Activated T-cell treated with anti-CD3 and anti-CD28 coated beads, Interleukin-2, amount 50 U/mL, for 1 hour (primary cell): ENCODE data around the gene CDKN2A.

Source experiments
- DNase-seq: peaks from one replicate; pipeline ENCODE4 v3.0.0-alpha.2; 2020

CDKN2A gene

DNA sequence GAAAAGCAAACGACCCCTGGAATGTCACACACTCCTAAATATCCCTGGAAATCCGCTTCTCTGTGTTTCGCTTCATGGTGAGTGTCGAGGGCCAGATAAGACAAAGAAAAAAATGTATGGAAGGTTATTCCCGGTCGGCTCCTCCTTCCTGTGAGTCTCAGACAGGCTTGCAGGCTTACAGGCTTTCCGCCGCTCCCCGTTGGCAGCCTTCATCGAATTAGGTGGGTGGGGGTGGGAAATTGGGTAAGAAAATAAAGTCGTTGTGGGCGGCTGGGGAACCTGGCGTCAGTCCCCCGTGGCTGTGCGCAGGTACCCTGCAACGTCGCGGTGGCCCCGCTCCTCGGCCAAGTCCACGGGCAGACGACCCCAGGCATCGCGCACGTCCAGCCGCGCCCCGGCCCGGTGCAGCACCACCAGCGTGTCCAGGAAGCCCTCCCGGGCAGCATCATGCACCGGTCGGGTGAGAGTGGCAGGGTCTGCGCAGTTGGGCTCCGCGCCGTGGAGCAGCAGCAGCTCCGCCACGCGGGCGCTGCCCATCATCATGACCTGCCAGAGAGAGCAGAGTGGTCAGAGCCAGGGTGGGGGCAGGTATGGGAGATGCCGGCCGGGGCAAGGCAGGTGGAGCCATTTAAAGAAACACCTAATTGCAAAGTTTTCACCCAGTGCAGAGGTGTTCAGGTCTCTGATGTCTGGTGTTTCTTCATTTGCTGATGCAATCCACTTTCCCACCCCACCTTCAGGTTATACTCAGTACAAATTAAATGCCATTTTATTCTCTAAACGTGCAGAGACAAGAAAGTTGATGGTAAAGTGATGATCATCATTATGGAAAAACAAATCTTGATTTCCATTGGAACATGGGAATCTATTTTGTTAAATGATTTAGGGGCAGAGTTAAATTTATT lies 11.8 kb upstream of the CDKN2A start:
- no peak for DNase-seq

DNA sequence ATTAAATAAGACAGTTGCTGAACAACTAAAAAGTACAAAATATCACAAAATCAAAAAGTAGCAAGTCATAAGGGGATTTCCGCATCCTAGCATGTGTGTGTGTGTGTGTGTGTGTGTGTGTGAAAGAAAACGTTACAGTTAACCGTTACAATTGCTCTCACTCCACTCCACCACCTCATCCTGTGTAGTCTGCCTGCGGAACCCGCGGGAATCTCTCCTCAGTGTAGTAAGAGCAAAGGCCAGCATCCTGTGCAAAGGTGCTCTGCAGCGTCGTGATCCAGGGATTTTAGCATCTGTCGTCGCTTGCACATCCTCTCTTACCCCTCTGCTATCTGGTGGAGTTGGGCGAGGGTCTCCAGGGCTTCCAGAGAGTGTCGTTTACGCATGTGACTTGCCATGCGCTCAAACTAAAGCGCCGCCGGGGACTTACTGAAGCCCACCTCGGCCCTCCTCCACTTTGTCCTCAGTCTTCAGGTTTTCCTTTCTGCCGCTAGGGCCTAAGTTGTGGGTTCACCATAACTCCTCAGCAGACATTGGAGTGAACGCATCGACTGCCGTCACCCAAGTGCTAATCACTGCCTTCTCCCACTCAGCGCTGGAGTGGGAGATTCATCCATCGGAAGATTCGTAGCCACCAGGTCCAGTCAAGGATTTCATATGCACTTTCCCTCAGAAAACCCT lies 11.0 kb upstream of the CDKN2A start:
- DNase-seq: no peak

DNA sequence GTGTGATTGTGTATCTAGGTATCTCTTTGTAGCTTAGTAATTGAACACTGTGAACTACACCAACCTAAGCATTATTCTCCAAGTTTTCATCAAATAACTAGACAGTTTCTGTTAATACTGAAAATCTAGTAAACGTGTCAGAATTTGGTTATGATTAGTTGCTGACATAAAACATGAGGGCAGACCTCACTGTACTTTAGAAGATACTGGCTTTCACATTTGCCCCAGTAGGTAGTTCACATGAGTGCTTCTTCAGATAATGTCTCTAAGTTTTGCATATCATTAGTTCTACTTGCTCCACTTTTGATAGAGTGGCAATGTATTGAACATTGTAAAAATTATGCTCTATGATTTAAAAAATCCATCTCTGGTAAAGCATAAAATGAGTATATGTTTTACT lies 7.8 kb upstream of the CDKN2A start:
- no peak for DNase-seq

DNA sequence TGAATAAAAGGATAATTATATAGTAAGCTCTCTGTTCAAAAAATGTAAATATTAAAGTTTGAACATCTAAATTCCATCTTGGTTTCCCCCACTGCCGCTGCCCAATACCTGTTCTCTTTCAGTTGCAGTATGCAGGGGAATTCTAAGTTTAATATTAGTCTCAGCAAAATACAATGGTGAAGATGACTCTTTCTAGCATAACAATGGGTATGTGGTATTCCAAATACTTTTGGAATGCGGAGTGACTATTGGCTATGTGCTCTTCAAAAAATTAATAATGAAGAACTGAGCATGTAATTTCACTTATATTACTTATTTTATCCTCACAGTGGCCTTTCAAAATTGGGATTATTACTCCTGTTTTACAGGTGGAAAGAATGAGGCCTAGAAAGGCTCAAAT lies 3.8 kb upstream of the CDKN2A start:
- no peak for DNase-seq

DNA sequence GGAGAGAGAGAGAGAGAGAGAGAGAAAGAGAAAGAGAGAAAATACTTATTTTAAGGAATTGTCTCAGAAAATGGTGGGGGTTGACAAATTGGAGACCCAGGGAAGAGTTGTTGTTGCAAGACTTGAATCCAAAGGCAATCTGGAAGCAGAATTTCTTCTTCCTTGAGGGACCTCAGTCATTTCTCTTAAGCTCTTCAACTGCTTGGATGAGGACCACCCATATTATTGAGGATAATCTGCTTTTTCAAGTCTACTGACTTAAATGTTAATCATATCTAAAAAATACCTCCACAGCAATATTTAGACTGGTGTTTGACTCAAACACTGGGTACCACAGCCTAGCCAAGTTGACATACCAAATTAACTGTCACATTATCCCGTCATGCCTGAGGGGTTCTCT lies 3.3 kb upstream of the CDKN2A start:
- no peak for DNase-seq

DNA sequence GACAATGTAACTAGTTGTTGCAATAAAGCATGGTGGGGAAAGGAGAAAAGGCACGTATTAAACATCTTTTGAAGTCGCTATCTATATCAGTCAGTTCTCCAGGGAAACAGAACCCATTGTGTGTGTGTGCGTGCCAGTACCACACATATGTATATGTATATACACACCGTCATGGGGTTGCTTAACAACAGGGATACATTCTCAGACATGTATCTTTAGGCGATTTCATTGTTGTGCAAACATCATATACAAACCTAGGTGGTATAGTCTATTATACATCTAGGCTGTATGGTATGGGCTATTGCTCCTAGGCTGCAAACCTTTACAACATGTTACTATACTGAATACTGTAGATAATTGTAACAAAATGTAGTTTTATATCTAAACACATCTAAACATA lies 2.7 kb upstream of the CDKN2A start:
- DNase-seq: no peak

DNA sequence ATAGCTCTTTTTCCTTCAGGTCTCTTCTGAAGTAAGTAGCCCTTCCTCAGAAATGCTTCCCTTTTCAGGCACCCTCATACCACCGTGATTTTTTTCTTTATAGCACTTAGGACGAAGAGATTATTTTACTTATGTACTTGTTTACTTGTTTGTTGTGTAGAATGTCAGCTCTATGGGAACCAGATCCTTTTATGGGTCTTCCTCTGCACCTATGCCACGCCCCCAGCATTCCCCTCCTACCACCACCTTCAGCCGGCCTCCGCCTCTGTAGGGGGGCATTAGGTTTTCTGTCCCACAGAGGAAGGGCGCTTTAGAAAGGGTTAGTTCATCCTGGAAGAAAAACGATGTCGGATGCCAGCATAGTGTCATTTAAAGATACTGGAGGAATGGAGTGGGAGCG lies 2.2 kb upstream of the CDKN2A start:
- no peak for DNase-seq

DNA sequence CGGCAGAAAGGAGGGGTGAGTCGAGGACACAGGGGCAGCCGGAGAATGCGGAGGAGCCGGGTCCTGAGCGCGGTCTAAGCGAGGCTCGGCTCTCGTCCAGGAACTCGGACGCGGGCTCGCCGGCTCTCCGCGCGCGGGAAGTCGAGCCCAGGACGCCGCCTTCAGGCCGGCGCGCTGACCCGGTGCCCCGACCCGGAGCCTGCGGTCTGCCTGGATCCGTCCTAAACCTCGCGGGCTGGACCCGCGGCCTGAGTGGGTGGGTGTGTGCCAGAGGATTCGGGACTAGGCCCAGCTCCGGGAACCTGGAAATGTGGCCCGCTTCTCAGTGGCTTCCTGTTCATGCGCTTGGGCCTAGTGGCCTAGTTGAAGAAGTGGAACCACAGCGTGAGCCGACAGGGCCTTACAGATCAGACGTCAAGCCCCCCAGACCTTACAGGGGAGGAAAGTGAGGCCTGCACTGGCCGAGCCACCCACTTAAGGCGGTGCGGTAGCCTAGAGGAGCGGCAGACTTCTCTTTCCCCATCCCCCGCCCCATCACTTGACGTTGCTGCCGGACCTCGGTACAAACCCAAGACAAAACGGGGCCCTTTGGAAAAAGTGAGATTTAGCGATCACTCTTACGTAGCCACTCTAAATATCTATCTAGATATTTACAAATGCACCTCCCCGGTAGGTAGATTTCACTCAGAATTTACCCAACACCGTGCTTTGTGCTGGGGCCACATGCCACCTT lies 1.6 kb upstream of the CDKN2A start:
- DNase-seq: peak; percentile 34

DNA sequence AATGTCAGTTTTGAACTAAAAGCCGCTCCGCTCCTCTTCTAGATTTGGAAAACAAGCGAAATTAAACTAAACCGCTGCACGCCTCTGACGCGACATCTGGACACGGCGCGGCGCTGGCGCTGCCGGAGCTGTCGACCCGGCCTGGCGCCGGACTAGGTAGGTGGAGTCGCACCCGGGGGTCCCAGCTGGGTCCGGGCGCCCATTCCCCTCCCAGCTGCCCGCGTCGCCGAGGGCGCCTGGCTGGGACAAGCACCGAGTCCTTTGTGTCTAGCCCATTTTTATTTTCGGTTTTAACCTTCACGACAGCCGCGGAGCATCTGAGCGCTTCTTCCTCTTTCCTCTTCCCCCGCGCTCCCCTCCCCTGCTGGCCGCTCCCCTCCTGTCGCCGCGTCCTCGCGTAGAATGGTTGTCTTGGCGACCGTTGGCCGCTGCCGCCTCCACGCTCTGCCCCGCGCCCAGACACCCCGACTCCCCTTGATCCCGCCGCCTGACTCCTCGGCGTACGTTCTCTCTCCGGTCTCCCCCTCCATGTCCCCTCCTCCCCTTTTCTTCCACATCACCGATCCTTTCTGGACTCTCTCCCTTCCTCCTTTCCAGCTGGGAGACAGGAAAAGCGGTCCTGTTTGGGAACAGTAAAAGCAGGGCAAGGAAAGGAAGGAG lies 944 bp upstream of the CDKN2A start:
- peak; percentile 68 for DNase-seq

DNA sequence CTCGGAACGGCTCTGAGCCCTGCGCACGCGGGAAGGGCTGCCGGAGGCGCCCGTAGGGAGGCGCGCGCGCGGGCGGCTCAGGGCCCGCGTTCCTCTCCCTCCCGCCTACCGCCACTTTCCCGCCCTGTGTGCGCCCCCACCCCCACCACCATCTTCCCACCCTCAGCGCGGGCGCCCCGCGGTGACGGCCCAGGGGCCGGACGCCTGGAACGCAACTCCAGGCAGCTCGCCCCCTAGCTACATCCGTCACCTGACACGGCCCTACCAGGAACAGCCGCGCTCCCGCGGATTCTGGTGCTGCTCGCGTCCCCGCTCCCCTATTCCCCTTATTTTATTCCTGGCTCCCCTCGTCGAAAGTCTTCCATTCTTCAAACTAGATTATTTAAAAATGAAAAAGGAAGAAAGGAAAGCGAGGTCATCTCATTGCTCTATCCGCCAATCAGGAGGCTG lies 389 bp upstream of the CDKN2A start, which contains the start of gene CDKN2B-AS1:
Gene CDKN2B-AS1 (plus strand): TSS at position 236 of the 450 bp plus-strand sequence.
- DNase-seq: peak; percentile 54

DNA sequence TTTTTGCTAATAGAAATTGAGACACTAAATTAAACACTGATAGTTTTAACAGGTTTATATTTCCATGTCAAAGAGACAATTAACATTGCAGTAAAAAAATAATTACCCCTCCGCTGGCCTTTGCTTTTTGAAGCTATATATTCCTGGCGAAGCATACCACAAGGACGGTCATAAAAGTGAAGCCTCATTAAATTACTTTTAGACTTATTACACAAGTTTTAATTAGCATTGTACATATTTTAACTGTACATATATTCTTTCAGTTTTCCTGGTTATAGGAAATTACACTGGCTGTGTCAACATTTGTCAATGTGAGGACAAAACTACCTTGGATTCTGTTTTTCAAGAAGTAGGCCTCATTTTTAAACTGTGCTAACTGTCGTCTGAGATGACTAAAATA lies 1.2 kb downstream of the CDKN2A start:
- DNase-seq: no peak

DNA sequence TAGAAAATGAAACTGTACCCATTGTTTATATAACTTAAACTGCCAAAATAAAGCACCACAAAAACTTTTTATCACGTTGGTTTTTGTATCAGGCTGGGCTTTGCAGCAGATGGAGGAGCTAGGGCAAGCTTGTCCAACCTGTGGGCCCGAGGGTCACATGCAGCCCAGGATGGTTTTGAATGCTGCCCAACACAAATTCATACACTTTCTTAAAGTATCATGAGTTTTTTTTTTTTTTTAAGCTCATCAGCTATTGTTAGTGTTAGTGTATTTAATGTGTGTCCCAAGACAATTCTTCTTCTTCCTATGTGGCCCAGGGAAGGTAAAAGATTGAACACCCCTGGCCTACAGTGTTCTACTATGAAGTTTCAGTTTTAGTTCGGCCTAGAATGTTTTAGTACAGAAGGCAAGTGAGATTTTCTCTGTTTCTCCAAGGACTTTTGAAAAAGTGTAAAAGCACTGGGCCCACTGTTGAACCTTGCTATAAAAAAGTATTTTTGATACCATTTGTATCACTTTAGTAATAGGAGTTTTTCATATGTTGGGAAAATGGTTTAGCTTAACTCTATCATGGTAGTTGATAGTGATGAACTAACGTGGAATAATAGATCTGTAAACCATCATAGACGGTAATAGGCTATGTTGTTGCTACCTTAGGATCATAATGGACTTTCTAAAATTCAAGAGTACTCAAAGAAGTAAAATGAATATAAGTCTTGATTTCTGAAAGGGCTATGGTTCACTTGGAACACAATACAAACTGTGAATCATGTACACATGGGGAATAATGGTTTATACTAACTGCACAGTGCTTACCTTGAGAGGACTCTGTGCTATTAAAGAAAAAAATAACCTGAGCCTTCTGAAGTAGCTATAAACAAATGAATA lies 2.9 kb downstream of the CDKN2A start:
- no peak for DNase-seq

DNA sequence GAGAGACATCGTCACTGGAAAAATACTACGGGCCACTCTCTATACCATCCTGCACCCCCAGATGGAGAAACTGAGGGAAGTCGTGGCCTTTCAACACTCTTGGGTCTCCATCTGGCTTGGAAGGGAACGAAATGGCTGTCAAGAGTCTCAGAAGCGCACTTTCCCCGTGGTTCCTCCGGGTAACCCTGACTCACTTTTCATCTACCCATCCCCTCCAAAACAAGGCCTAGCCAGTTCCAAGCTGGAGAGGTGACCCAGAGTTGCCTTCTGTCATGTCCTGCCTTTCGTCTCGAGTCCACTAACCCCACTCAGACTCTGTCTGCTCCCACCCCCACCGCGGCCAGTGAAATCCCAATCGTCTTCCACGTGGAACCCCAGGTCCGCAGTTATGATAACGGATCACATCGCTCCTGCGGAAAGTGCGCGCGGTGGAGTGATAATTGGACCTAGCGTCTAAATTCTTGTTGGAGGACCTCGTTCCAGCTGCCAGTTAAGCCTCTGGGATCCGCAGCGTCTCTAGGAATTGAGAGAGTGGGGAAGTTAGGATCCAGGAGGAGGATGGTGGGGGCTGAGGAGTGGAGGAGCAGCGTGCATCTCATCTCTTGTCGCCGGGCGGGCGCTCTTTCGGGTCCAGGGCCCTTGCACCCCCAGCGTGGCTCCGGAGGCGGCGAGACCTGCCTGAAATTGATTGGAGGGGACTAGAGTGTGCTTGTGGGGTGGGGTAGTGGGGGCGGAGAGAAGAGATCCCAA lies 4.6 kb downstream of the CDKN2A start:
- no peak for DNase-seq

DNA sequence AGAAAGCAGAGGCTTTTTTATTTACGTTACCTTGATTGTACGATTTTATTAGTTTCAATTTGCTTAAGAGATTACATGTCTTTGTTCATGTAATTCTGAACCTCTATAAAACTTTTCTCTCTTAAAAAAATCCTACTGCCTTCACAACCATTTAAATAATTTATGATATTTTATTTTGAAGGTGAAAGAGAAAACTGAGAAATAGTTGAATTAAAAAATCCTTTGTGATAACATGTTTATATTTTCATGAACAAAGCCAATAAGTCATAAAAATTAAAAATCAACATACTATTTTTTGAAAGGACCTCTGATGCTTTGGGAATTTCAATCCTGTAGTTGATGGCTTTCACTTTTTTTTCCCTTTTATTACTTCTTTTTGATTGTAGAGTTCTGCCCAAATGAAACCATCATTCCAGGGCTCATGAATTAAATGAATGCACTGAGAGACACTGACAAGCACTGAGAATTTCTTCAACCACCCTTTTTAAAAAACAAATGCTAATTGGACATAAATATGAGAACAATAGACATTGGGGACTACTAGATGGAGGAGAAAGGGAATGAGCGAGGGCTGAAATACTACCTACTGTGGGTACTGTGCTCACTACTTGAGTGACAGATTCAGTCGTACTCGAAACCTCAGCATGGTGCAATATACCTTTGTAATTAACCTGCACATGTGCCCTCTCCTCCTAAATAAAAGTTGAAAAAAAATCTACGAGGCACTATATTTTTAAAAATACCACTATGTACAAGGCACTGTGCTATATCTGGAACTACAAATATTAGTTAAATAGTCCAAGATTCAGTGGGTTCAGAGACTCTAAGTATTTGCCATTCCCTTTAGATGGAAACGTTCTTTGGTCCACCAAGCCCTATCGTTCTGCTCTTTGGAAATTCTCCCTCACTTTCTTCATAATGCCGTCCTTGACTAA lies 5.9 kb downstream of the CDKN2A start:
- DNase-seq: no peak

DNA sequence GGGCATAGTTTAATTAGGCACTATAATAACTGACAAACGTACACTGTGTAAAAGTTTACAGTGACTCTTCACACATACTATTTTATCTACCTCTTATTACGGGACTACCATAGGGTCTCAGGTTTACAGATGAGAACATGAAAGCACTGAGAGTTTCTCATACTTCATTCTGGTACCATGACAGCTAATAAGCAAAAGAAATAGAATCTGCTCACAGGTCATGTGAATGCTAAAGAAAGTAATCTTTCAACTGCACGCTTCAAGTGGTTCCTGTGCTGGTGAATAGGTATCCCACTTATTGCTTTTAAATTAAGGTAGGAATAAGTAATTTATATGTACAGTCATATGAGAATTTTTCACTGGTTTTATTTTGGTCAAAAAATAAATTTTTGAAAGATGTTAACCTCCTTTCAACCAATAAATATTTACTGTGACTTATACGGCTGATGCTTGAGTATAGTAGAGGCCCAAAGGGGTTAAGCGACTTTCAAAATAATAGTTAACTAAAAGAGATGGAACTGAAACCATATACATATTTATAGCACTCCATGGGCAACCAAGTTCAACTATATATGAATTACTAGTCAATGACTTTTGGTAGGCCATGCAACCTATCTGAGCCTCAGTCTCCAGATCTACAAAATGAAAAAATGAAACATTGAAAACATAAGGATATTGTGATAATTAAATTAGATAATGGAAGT lies 8.1 kb downstream of the CDKN2A start:
- no peak for DNase-seq

DNA sequence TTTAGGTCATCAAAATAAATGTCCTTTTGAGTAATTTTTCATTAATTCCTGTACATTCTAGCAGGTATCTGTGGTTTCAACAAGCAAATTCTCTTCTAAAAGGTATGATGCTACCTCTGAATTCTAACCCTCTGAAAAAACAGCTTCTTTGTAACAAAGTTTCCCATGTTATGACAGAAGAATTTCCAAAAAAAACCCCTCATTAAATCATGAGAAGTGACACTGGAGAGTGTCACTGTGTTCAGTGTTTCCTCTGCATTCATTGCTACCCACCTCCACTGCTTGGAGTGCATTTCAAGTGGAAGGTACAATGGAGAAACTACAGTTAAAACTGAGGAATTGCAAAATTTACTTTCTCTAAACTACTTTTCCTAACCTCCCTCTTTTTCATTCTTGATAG lies 10.1 kb downstream of the CDKN2A start:
- no peak for DNase-seq

DNA sequence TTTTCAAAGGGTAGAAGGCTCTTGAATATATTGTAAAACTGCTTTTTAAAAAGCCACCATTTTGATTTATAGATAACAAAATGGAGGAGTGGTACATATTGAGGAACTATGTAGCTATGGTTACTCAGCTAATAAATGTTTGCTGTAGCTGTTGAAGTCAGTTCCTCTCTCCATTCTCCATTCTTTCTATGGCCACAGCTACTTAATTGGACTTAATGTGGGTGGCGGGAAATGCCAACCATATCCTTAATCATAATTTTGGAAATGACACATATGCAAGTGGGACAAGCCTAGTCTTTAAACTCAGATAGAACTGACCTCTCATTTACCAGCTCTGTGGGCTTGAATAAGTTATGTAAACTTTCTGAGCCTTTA lies 10.6 kb downstream of the CDKN2A start:
- DNase-seq: no peak

DNA sequence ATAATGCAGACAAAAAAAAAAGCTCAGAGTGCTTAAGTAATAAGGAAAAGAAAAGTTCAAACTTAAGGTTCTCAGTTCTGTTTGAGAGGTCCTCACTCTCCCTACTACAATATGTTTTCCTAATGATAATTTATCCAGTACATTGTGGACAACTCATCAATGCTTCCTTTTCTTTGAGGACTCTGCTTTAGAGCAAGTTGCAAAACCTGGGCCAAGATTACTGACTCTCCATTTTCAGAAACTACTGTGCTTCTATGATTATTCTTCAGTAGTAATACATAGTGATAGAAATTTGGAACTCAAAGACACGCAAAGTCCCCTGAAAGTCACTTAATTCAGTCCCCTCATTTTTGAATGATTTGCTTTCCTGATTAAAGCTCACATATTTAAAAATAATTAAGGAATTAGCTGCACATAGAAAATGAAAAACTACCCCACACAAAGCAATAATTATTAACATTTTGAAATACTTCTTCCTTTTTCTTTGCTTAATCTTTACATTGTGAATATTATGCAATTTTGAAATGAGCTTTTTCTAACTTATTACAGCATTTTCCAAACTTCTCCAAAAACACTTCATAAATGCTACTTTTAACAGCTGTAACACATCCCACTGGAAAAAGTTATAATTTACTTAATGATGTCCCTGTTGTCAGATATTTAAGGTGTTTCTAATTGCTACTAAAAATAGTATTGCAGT lies 11.2 kb downstream of the CDKN2A start:
- no peak for DNase-seq

DNA sequence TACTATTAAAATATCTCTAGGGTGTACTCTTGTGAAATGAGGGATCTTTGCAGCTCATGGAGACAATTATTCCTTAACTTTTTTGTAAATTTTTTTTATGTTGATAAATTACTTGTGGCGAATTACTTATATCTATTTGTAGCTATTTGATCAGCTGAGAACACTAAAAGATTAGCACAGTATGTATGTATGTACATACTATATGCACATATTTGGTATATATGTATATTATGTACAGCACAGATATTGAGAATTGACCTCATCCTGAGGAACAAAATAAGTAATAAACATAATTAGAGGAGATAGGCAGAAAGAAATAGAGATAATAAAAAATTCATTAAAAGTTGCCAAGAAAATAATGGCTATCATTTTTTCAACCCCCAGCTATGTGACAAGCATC lies 11.8 kb downstream of the CDKN2A start:
- DNase-seq: no peak
